IMR-90 (cell line): Measurements from ENCODE around the gene CBS. TPM values are rescaled to one million over a fixed set of nuclear protein-coding genes. Genes with fewer than 3 reads are reported as not detected.
"Not testable (repeated sequence)": the region's sequence is repeated elsewhere in the genome, so short reads cannot be mapped to it uniquely, and the experiment has no call there.

Source experiments
- ATAC-seq: fragments of 200-7000 bp; cut with Tn5 transposase; 2 replicates; pipeline ENCODE4 v1.9.1; 2020; ENCODE audit warnings: low read depth, mild to moderate bottlenecking, moderate library complexity
- BruUV-seq: library from RNA; stranded (reverse); fragments of 400-500 nt; replicated peaks from 2 replicates; lab custom pipeline; 2021; lab: Mats Ljungman, UMichigan
- CTCF ChIA-PET: fragments of 300-600 bp; formaldehyde crosslinking; extraction: SDS; loops from one replicate; lab custom pipeline; 2021; ENCODE audit warnings: antibody characterized with exemption; lab: Yijun Ruan, JAX
- POLR2A ChIA-PET: fragments of 300-600 bp; sonication (Branson Sonifier 250); formaldehyde crosslinking; loops from one replicate; lab custom pipeline; 2022; ENCODE audit warnings: antibody characterized with exemption; ENCODE audit not compliant: unreplicated experiment; lab: Charles Lee
- DNase-seq: peaks from one replicate; pipeline ENCODE4 v3.0.0; 2013
- H2AFZ ChIP-seq: replicated peaks from 2 replicates; pipeline ENCODE3; 2013; ENCODE audit warnings: low read length, mild to moderate bottlenecking; ENCODE audit not compliant: poor library complexity
- H2AK5ac ChIP-seq: 2 replicates; pipeline ENCODE4 v1.6.1; 2013; ENCODE audit warnings: low read depth, low read length, inconsistent platforms
- H2AK9ac ChIP-seq: replicated peaks from 2 replicates; pipeline ENCODE3; 2013; ENCODE audit warnings: mild to moderate bottlenecking, low read depth, low read length, moderate library complexity; ENCODE audit not compliant: poor library complexity
- H2BK120ac ChIP-seq: 2 replicates; pipeline ENCODE4 v1.6.1; 2013; ENCODE audit warnings: low read depth, low read length, inconsistent platforms
- H2BK15ac ChIP-seq: 3 replicates; pipeline ENCODE4 v1.6.1; 2013; ENCODE audit warnings: low read depth, low read length, inconsistent platforms
- H2BK20ac ChIP-seq: 2 replicates; pipeline ENCODE4 v1.6.1; 2013; ENCODE audit warnings: low read depth, mild to moderate bottlenecking, inconsistent platforms, low read length, moderate library complexity
- H2BK5ac ChIP-seq: 2 replicates; pipeline ENCODE4 v1.6.1; 2013; ENCODE audit warnings: mild to moderate bottlenecking, low read depth, low read length, inconsistent platforms; ENCODE audit not compliant: poor library complexity, severe bottlenecking
- H3K14ac ChIP-seq: replicated peaks from 2 replicates; pipeline ENCODE4 v1.6.1; 2013; ENCODE audit warnings: low read depth, low read length, inconsistent platforms
- H3K18ac ChIP-seq: 2 replicates; pipeline ENCODE4 v1.6.1; 2013; ENCODE audit warnings: low read depth, low read length, control low read depth
- H3K23ac ChIP-seq: 2 replicates; pipeline ENCODE4 v1.6.1; 2013; ENCODE audit warnings: low read depth, low read length, inconsistent platforms
- H3K27ac ChIP-seq: 2 replicates; pipeline ENCODE4 v1.5.1; 2013; ENCODE audit warnings: mild to moderate bottlenecking, control low read depth, low read length; ENCODE audit not compliant: insufficient read depth
- H3K27me3 ChIP-seq: 2 replicates; pipeline ENCODE4 v1.6.1; 2013; ENCODE audit warnings: low read length; ENCODE audit not compliant: control insufficient read depth, insufficient read depth
- H3K36me3 ChIP-seq: 2 replicates; pipeline ENCODE4 v1.6.1; 2013; ENCODE audit warnings: low read length, mixed read lengths; ENCODE audit not compliant: control insufficient read depth, insufficient read depth
- H3K4ac ChIP-seq: 2 replicates; pipeline ENCODE4 v1.6.1; 2013; ENCODE audit warnings: low read depth, low read length, inconsistent platforms
- H3K4me1 ChIP-seq: 2 replicates; pipeline ENCODE4 v1.6.1; 2013; ENCODE audit warnings: low read length, mixed read lengths; ENCODE audit not compliant: control insufficient read depth, insufficient read depth
- H3K4me2 ChIP-seq: 2 replicates; pipeline ENCODE4 v1.6.1; 2013; ENCODE audit warnings: low read depth, mild to moderate bottlenecking, control low read depth, low read length, moderate library complexity
- H3K4me3 ChIP-seq: 2 replicates; pipeline ENCODE4 v1.5.1; 2013; ENCODE audit warnings: low read depth, mild to moderate bottlenecking, control low read depth, low read length, moderate library complexity; ENCODE audit not compliant: insufficient read depth
- H3K56ac ChIP-seq: 2 replicates; pipeline ENCODE4 v1.6.1; 2013; ENCODE audit warnings: low read length, inconsistent platforms; ENCODE audit not compliant: insufficient read depth; ENCODE audit errors: extremely low read depth
- H3K79me1 ChIP-seq, 2 experiments: 2 replicates each; pipeline ENCODE4 v1.6.1; 2013; ENCODE audit warnings: low read length in 2 of 2, inconsistent platforms in 1 of 2, low read depth in 1 of 2
- H3K9ac ChIP-seq: 2 replicates; pipeline ENCODE4 v1.6.1; 2013; ENCODE audit warnings: low read depth, low read length, control low read depth
- H3K9me1 ChIP-seq: 2 replicates; pipeline ENCODE4 v1.6.1; 2013; ENCODE audit warnings: low read length, inconsistent platforms; ENCODE audit not compliant: insufficient read depth
- H3K9me3 ChIP-seq: 2 replicates; pipeline ENCODE4 v1.6.1; 2013; ENCODE audit warnings: low read length; ENCODE audit not compliant: control insufficient read depth, insufficient read depth
- H4K20me1 ChIP-seq: 2 replicates; pipeline ENCODE4 v1.6.1; 2013; ENCODE audit warnings: low read length, inconsistent platforms; ENCODE audit not compliant: insufficient read depth
- H4K5ac ChIP-seq: 2 replicates; pipeline ENCODE4 v1.6.1; 2013; ENCODE audit warnings: mild to moderate bottlenecking, low read depth, low read length, control low read depth
- H4K8ac ChIP-seq, 2 experiments: 2 replicates each; pipeline ENCODE4 v1.6.1; 2013; ENCODE audit warnings: low read depth in 2 of 2, low read length in 2 of 2, control low read depth in 1 of 2, inconsistent platforms in 1 of 2
- H4K91ac ChIP-seq: 2 replicates; pipeline ENCODE4 v1.6.1; 2013; ENCODE audit warnings: low read depth, low read length, inconsistent platforms; ENCODE audit not compliant: insufficient read depth
- WGBS, 2 experiments: methylation state at CpG; one replicate each; pipeline versions ENCODE4 v1.1.5 to v1.1.7; 2013; ENCODE audit warnings: missing lambda C conversion rate in 2 of 2; ENCODE audit not compliant: insufficient read length in 1 of 2; ENCODE audit errors: extremely low coverage in 2 of 2; 5-methylcytosine and 5-hydroxymethylcytosine counted together
- dilution Hi-C: fragments of 300-500 bp; cut with HindIII; formaldehyde crosslinking; loops from one replicate; pipeline ENCODE4 v1.14.3; 2018; ENCODE audit warnings: low sequenced_read_pairs; ENCODE audit not compliant: unreplicated experiment
- in situ Hi-C: fragments of 300-500 bp; cut with MboI; formaldehyde crosslinking; loops from 3 replicates; pipeline ENCODE4 v1.14.3; 2019; ENCODE audit warnings: low sequenced_read_pairs, inconsistent platforms, mixed read lengths
- intact Hi-C: fragments of 100-400 bp; cut with micrococcal nuclease; formaldehyde crosslinking; loops from 2 replicates; pipeline ENCODE4 v1.10.0; 2022
- polyA plus RNA-seq, 3 experiments: library from polyadenylated mRNA; depleted of rRNA; stranded (reverse); fragments of >200 nt; gene quantifications; 2 replicates each; pipeline ENCODE4 v1.2.3, GENCODE V29; 2012; ENCODE audit warnings: low replicate concordance in 1 of 3
- total RNA-seq: library from RNA; depleted of rRNA; stranded (reverse); fragments of >200 nt; gene quantifications from 2 replicates; pipeline ENCODE4 v1.2.3, GENCODE V29; 2012

Gene CBS
- total and polyA plus RNA-seq, 2 of the 4 experiments (the other 2 are of a cell fraction): 38.5 to 54.3 TPM

- H3K9me1 ChIP-seq, CTCF ChIA-PET, in situ Hi-C loops, H4K5ac ChIP-seq, DNase-seq, H4K91ac ChIP-seq, H2AFZ ChIP-seq, H3K4ac ChIP-seq, H3K4me2 ChIP-seq, H3K27ac ChIP-seq, H2AK9ac ChIP-seq, H3K9ac ChIP-seq, H3K23ac ChIP-seq, H3K79me1 ChIP-seq, H2AK5ac ChIP-seq, H3K4me1 ChIP-seq, H3K4me3 ChIP-seq, dilution Hi-C loops, H2BK120ac ChIP-seq, H4K8ac ChIP-seq, H3K56ac ChIP-seq, POLR2A ChIA-PET, H3K27me3 ChIP-seq, BruUV-seq, H2BK15ac ChIP-seq, H2BK5ac ChIP-seq, intact Hi-C loops, H3K9me3 ChIP-seq, H2BK20ac ChIP-seq, H4K20me1 ChIP-seq, H3K18ac ChIP-seq, H3K36me3 ChIP-seq, H3K14ac ChIP-seq: not testable (repeated sequence)
- ATAC-seq: peak; percentile 46
- no CpG with 5 or more reads among the region's 77 CpGs for WGBS, 2 experiments
Measured at GRCh38 chr21:43076023-43076637, 495 bp upstream of the CBS start.

GRCh38 chr21:43074401-43075169 is 1.1 kb downstream of the CBS start:
- dilution Hi-C loops: not testable (repeated sequence)

More at GRCh38 chr21:43074401-43075169, 1.1 kb downstream of the CBS start:
- H3K4me2 ChIP-seq, H3K4me3 ChIP-seq, intact Hi-C loops, H3K9me1 ChIP-seq, H4K20me1 ChIP-seq, H2AFZ ChIP-seq, H3K56ac ChIP-seq, H3K18ac ChIP-seq, DNase-seq, H2AK9ac ChIP-seq, H2AK5ac ChIP-seq, H4K91ac ChIP-seq, H3K36me3 ChIP-seq, H2BK20ac ChIP-seq, in situ Hi-C loops, H3K27ac ChIP-seq, H3K23ac ChIP-seq, H3K79me1 ChIP-seq, H3K4me1 ChIP-seq, H3K14ac ChIP-seq, H2BK5ac ChIP-seq, H4K8ac ChIP-seq, CTCF ChIA-PET, H3K9me3 ChIP-seq, H3K4ac ChIP-seq, H2BK120ac ChIP-seq, H3K27me3 ChIP-seq, H3K9ac ChIP-seq, H4K5ac ChIP-seq, H2BK15ac ChIP-seq, POLR2A ChIA-PET: not testable (repeated sequence)
- TSS peak; percentile 36 for BruUV-seq
- no CpG with 5 or more reads among the region's 74 CpGs for WGBS, 2 experiments
- peak; percentile 8 for ATAC-seq
